GM12874 (cell line): ENCODE data around the gene FOXL1.

ENCODE experiments used
- TF ChIP-seq, protein P1 (sequence below): IDR thresholded peaks from 2 replicates; pipeline ENCODE4 v1.5.1; 2011; ENCODE audit warnings: low read depth, mild to moderate bottlenecking, control low read depth, low read length, moderate library complexity; ENCODE audit not compliant: insufficient read depth

FOXL1 gene

DNA sequence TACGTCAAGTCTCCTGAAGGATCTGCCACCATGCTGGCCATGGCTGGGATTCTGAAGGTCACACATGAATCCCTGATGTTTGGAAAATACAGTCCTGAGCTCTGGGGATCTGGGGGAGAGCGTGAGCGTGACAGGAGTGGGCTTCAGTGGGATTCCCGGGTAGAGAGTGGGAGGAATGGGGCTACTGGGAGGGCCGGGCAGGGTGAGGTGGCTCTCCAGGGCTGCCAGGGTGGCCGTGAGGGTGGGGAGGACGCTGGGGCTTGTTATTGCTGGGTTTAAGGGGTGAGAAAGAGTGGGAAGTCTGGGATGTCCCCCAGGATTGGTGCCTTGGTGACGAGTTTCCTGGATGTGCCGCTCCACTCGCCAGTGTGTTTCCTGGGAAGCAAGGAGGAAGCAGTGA lies 31.3 kb downstream of the FOXL1 start:
- TF ChIP-seq, protein P1, sequence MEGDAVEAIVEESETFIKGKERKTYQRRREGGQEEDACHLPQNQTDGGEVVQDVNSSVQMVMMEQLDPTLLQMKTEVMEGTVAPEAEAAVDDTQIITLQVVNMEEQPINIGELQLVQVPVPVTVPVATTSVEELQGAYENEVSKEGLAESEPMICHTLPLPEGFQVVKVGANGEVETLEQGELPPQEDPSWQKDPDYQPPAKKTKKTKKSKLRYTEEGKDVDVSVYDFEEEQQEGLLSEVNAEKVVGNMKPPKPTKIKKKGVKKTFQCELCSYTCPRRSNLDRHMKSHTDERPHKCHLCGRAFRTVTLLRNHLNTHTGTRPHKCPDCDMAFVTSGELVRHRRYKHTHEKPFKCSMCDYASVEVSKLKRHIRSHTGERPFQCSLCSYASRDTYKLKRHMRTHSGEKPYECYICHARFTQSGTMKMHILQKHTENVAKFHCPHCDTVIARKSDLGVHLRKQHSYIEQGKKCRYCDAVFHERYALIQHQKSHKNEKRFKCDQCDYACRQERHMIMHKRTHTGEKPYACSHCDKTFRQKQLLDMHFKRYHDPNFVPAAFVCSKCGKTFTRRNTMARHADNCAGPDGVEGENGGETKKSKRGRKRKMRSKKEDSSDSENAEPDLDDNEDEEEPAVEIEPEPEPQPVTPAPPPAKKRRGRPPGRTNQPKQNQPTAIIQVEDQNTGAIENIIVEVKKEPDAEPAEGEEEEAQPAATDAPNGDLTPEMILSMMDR, result no peak

DNA sequence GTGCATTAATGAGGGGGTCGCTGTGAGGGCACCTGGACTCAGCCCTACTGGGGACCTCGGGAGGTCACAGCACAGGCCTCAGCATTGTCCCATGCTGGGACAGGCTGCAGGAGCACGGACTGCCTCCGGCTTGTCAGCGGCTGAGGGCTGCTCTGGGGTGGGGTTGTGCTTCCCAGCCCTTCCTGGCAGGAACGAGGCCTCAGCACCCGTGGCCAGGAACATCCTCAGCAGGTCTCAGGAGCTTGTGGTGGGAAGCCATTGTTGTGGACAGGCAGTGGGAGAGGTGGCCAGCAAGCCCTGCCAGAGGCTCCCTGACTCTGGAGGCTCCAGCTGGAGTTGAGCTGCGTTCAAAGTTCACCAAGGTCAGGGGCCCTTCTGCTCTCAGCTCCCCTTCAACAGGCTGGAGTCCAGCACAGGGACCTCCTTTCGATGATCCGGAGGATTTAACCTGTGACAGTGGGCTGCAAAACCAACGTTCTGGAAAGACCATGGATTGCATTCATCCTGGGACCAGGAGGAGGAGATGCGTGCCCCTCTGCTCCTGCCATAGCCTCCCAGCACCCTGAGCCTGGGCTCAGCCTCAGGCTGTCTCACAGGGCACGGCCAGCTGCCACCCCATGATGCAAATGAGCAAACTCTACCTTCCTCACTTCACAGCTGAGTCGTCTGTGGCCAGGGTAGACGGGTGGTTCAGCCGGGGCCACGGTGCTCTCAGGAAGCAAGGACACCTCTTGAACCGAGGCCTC lies 32.6 kb downstream of the FOXL1 start:
- TF ChIP-seq, protein P1, result no peak

DNA sequence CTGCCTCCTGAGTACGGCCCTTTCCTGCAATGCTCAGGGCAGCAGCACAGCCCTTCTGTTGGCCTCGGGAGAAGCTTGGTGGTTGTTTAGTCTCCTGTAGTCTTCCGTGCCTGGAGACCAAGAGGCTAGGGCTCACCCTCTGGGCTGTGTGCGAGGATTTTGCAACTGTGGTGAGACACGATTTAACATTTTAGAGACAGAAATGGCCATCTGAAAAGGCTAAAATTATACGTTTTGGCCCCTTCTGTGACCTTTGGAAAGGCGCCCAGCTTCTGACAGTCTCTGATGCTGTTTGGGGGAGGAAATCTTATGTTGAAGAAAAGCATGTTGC lies 33.1 kb downstream of the FOXL1 start:
- TF ChIP-seq, protein P1, result no peak

DNA sequence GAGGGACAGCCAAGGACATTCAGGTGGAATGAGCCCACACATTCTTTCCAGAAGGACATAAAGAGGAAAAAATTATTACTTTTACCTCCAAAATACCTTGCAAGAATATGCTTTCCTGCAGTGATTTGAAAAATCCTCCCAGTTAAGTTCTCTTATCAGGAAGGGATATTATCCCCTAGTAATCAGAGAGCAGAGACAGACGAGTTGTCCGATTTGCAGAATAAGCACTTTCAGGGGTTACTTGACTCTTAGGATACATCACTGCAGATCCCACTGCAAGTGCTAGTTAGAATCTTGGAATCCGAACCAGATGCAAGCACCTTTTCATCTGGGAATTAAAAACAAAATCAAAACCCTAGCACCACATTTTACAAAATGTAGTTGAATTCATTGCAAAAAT lies 33.6 kb downstream of the FOXL1 start:
- TF ChIP-seq, protein P1, result no peak

DNA sequence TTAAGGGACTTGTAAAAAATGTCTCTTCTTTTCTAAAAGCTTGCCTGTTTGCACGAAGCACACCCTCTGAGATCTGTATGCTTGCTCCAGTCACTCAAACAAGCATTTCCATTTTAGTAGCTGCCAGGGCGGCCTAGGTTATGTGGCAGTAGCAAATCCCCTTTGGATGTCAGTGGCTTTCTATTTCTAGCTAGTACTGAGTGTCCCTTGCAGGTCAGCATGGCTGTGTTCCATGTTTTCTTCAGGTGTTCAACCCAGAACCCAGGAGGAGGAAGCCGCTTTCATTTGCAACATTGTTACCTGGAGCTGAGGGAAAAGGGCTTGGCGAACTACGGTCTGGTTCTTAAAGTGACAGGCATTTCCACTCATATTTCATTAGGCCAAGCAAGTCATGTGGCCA lies 36.4 kb downstream of the FOXL1 start:
- TF ChIP-seq, protein P1, result no peak

DNA sequence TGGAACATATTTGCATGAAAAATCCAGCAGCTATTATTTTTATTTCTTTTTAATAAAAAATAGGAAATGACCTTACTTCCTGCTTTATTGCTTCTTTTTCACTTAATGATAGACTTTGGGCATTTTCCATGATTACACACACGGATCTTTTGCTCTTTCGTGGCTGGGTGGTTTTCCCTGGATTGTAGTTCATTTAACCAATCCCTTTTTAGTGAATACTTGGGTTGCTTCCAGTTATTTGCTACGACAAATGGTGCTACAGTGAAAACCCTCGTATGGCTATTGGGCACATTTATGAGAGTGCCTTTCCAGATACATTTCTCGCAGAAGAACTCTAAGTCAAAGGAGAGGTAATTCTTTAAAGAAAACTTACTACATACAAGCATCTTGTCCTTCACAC lies 38.6 kb downstream of the FOXL1 start:
- TF ChIP-seq, protein P1, result no peak

DNA sequence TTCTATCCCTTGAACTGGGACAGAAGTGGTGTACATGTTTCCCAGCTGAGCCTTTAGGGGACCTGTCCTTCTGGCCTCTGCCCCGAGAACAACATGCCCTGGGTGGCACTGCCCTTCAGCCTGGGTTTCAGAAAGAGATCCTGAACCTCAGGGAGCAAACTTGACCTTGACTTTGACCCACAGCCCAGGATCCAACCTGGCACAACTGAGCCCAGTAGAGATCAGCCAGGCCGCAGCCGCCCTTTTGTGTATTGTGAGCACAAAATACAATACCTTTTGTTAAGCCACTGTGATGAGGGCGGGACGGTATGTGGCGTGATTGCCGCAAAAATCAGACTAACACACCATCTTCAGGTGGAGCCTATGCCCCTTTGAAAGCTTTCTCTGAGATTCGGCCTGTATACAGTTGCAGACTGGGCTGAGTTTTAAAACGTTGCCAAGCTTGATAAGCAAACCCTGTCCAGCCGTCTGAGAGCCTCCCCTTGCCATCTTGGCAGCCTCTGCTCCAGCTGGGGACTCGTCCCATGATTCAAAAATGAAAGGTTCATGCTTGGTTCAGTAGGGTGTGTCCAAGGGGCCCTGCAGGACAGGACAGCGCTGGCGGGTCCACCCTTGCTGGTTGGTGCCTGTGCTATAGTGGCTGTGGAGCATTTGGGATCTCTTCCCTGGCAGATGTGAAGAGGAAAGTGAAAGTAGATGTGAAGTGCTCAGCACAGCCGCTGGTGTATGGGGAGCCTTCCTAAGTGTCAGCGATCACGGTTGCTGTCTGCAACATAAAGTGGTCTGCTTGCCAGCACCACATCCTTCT lies 40.3 kb downstream of the FOXL1 start:
- TF ChIP-seq, protein P1, result no peak
